Amniotic stem cell (primary cell): Measurements from ENCODE around the gene NUDT3.

ENCODE experiments used
- DNase-seq: peaks from one replicate; lab custom pipeline; 2025; lab: John Stamatoyannopoulos, UW

The NUDT3 gene

DNA sequence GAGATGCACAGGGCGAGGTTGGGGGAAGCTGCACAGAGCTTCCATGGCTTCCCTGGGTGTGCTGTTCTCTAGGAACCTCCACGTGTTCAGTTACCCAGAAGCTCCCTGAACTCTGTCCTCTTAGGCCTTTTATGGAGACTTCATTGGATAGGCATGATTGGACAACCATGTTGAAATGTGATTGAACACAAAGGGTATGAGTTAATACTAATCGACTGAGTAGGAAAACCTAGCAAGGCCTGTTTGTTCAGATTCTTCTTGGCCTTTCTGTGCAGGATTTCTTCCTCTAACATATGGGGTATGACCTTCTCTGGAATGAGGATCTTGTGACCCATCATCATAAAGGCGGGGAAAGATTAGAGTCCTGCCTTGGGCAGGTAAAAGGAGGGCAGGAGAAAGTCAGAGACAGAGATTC lies 73.0 kb downstream of the NUDT3 start:
- no peak for DNase-seq

DNA sequence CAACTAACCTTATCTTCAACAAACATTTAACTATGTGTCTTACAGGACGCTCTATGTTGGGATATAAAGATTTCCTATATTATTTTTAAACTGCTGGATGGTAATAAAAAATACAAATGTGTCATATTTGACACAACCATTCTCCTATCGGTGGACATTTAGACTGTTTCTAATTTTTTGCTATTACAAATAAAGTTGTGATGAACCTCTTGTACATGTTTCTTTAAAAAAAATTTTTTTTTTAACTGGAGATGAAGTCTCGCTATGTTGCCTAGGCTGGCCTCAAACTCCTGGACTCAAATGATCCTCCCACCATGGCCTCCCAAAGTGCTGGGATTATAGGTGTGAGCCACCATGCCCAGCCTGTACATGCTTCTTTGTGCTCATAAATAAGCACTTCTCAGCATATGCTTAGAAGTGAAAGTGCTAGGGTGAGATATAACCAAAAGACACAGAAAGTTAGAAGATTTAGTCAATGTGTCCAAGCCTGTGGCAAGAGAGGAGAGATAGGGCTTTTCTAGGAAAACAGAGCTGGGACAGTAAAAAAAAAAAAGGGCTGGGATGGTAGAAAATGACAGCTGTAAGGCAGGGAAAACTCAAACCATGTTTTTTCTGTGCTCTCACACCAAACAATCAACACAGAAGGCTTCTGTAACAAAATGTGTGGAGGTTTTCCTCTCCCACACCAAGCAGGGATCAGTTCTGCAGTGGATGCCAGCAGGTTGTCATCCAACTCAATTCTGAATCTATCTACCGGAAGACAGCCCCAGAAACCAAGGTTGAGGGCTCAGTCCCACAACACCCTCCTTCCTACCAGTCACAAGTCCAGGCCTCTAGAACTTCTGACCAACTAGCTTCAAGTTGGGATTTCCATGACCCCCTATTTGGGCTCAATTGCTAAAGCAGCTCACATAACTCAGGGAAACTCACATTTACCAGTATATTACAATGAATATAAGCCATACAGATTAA lies 73.7 kb downstream of the NUDT3 start:
- no peak for DNase-seq

DNA sequence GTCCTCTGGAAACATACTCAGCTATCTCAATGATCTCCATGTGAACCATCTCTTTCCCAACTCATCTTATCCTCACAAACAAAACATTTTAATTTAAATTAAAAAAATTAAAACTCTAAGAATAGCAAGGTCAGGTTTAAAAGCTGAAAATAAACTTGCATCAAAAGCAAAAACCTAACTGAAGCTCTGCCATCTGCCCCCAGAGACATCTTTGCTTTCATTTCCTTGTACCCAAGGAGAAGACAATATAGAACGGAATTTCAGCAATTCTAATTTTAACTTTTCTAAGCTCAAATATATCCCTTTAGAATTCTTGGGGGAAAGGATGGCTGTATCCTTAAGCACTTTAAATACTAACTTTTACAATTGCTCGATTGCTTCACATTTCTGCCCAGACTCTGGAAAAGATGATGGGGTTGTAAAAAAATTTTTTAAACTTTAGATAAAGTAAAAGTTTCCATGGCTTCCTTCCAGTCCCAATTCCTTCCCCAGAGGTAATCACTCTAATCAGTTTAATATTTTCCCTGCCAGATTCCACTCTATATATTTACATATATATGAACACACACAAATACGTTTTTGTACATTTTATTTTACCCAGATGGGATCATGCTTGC lies 74.5 kb downstream of the NUDT3 start:
- no peak for DNase-seq

DNA sequence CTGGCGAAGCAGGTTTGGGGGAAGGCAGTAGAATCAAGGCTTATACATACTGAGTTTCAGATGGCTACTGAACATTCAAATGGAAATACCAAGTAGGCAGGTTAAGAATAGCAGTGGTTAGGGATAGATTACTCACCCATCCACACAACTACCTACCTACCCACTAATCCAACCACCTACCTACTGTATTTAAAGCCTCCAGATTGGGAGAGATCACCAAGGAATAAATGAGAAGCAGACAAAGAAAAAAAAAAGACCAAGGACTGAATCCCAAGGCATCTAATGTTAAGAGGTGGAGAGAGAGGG lies 75.3 kb downstream of the NUDT3 start:
- DNase-seq, result no peak

DNA sequence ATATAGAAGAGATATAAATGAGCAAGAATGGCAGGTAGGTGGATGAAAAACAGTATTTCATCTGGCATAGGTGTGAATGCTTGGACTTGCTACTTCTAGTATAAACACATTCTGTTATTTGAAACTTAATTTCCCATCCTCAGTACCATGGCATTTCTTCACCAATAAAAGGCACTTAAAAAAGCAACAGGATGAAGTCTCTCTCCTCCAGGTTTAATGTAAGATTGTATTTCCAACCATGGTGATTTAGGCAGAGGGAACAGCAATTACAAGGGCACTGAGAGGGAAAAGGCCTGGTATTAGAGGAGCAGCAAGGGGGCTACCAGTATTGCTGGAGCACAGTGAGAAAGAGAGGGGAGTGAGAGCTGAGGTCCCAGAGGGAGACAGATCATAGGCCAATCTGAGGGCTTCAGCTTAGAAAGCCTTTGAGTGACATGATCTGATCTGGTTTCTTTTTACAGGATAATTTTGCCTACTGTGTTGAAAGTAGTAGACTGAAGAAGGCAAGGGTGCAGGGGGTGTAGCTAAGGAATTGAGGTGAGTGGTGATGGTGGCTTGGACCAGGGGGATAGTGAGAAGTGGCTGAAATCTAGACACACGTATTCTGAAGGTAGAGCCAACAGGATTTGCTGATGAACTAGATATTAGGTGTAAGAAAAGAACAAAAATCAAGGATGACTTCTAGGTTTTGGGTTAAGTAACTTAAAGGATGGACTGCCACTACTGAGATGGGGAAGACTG lies 75.9 kb downstream of the NUDT3 start:
- DNase-seq, result no peak

DNA sequence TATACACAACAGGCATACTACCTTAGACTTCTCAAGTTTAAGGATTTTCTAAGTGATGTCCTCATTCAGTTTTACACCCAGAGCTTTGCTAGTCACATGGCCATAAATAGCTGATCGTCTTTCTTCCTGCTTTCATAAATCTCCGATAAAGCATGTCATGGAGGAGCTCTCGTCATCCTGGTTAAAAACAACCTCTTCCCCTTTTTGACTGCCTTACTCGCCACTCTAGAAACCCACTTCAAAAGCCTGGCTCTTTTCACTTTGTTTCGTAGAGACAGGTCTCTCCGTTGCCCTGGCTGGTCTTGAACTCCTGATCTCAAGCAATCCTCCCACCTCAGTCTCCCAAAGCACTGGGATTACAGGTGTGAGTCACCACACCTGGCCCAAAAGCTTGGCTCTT lies 76.7 kb downstream of the NUDT3 start:
- DNase-seq, result no peak

DNA sequence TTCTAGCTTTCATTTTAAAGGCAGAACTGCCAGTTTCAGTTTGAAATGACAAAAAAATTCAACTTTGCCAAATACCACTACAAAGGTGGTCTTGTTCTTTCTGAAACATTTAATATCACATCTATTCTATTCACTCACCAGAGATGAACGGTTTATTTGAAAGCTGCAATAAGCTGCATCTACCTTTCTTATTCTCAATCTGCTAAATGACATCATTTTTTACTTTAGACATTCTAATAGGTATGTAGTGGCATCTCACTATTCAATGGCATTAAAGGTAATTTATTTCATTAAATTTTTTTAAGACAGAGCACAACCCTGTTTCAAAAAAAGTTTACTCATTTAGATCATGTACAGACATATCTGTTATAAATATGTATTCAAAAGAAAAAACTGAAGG lies 77.2 kb downstream of the NUDT3 start:
- no peak for DNase-seq

DNA sequence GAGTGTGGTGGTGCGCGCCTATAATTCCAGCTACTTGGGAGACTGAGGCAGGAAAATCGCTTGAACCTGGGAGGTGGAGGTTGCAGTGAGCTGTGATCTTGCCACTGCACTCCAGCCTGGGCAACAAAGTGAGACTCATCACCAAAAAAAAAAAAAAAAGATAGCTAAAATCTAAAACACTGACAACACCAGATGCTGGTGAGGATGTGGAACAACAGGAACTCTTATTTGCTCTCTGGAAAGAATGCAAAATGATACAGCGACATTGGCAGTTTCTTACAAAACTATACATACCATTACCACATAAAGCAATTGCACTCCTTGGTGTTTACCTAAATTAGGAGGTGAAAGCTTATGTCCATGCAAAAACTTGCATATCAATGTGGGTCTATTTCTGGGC lies 80.2 kb downstream of the NUDT3 start:
- no peak for DNase-seq

DNA sequence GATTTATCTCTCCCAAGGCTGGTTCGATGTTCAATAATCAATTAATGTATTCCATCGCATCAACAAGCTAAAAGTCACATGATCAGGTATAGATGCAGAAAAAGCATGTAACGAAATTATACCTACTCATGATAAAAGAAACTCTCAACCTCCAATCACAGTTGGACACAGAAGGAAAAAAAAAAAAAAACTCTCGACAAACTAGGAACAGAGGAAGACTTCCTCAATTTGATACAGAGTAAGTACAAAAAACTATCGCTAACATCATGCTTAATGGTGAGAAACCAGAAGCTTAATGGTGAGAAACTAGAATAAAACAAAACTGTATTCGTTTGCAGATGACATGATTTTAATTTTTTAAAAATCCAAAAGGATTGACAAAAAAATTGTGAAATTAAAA lies 81.7 kb downstream of the NUDT3 start:
- DNase-seq, result no peak

DNA sequence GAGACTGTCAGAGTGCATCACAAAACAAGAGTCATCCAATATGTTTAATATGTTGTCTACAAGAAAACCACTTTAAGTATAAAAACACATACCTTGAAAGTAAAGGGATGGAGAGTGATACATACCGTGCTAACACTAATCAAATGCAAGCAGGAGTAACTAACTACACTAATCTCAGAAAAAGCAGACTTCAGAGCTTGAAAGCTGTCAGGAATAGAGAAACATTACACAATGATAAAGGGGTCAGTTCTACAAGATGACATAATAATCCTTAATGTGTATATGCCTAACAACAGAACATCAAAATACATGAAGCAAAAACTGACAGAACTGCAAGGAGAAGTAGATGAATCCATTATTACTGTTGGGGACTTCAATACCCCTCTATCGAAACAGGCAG lies 84.0 kb downstream of the NUDT3 start:
- DNase-seq, result no peak

DNA sequence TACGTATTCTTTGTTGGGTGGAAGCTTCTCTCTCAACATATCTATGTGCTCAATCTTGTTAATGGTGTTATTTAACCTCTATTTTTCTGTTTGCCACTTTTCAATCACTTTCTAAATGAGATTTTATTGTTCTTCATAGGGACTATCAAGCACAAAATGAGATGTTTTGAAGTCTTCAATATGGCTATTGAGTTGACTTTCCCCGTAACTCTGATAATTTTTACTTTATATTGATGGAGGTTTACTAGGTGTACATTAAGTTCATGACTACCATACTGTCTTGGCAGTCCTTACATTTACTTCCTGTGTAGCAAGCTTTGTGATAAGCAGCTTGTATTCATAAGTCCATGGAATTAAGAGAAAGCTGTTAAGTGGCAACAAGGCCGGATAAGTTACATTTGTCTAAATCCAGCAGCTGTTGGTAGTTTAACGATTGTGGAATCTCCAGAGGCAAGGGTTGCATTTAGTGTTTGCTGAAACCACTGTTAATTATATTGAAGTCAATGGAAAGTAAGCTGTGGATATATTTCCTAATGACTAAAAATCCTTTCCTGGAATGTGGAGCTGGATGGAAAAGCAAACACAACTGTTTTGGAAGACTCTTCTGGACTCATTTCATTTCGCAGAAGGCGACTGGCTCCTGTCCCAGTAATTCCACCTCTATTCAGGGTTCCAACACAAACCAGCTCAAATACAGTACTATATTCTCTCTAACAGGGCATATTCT lies 86.3 kb downstream of the NUDT3 start:
- DNase-seq, result no peak

DNA sequence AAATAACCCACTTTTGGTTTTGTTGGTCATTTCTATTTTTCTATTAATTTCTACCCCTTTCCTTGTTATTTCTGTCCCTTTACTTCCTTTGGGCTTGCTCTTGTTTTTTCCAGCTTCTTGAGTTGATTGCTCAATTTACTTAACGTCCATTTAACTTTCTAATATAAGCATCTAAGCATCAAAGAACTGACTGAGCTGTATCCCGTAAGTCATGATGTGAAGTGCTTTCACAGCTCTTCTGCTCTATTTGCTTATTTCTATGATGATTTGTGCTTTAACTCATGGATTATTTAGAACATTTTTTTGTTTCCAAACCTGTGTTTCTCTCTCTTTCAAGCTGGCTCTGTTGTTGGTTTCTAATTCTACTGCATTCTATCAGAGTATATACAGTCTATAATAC lies 87.0 kb downstream of the NUDT3 start:
- DNase-seq, result no peak

DNA sequence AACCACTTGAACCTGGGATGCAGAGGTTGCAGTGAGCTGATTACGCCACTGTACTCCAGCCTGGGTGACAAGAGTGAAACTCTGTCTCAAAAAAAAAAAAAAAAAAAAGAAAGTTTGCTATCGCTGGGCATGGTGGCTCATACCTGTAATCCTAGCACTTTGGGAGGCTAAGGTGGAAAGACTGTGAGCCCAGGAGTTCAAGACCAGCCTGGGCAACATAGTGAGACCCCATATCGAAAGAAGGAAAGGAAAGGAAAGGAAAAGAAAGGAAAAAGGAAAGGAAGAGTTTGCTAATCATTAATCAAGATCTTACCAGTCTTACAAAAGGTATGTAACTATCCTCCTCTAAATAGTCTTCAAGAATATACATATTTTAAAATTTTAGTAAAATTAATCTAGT lies 88.3 kb downstream of the NUDT3 start:
- DNase-seq, result no peak

DNA sequence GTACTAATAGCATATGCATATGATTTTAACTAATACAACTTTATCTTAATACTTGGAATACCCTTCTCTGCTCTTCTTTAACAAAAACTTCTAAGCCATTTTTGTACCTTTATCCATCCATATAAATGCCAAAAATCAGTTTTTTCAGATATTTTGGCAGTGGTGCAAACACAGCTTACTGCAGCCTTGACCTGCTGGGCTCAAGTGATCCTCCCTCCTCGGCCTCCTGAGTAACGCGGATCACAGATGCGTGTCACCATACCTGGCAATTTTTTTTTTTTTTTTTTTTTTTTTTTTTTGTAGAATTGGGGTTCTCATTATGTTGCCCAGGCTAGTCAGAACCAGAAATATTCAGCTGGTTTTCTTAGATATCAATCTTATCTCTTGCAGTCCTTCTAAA lies 89.5 kb downstream of the NUDT3 start:
- no peak for DNase-seq

DNA sequence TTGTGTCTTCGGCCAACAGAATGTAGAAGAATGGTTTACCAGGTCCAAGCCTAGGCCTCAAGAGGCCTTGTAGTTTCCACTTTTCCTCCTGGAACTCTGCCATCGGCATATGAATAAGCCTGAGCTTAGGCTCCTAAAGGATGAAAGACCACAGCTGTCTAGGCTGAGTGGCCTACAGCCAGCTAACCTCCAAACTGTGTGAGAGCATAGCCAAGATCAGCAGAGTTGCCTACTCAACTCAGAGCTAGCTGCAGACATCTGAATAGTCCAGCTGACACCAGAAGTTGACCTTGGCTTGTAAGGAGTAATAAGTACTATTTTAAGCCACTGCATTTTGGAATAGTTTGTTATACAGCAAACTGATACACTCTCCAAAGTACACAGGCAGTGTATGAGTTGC lies 91.1 kb downstream of the NUDT3 start:
- no peak for DNase-seq

DNA sequence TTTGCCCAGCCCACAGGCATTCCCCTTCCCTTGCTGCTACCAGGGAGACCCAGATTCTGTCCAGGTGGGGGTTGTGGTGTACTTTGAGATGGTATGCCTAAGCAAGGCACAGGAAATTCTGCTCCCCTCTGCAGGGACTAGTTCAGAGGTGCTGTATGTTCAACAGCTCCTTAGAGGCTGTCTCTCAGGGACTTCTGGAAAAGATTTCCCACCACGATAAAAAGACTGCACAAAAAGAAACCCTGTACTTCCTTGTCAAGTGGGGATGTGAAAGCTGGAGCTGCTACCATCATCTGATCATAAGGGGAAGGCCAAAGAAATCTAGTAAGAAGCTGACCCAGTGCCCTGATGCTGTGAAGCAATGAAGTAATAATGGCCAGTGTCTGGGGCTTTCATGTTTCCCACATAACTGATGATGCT lies 92.1 kb downstream of the NUDT3 start:
- DNase-seq, result no peak

DNA sequence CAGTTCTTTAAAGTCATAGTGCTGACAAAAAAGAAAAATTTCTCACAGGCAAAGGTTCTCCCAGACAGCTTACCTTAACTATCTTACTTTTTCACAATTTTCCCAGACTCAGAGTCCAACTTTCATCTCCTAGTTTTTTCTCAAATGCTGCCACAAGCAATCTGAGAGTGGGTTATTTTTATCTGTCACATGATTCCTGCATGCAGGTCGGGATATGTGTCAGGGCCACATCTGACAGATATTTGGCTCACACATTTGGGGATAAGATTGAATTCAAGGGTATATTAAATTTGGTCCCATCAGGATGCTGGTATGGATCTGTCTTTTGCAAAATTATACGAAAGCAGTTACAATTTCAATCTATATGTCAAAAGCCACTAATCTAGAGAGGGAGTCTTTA lies 93.5 kb downstream of the NUDT3 start:
- no peak for DNase-seq

DNA sequence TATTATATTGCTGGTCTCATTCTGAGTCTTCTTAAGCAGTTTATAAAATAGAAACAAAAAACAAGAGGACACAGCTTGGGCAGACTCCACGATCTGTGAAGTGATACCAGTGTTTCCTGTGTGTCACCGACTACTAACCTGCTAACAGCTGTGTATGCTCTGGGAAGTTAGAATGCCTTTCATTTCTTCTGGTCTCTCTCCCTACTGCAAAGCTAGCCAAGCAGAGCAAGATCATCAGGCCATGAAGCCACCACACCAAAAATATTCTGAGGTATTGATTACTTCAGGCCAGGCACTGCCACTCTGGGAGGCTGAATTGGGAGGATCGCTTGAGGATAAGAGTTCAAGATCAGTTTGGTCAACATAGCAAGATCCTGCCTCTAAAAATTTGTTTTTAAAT lies 96.7 kb downstream of the NUDT3 start:
- DNase-seq, result no peak

DNA sequence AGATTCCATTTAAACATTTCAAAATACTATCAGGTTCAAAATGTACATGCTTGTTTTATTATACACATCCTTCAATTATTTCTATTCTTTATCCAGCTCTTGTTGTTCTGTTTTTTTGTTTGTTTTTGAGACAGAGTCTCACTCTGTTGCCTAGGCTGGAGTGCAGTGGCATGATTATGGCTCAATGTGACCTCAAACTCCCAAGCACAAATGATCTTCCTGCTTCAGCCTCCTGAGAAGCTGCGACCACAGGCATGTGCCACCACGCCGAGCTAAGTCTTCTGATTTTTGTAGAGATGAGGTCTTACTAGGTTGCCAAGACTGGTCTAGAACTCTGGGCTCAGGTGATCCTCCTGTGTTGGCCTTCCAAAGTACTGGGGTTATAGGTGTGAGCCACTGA lies 99.5 kb downstream of the NUDT3 start:
- no peak for DNase-seq

DNA sequence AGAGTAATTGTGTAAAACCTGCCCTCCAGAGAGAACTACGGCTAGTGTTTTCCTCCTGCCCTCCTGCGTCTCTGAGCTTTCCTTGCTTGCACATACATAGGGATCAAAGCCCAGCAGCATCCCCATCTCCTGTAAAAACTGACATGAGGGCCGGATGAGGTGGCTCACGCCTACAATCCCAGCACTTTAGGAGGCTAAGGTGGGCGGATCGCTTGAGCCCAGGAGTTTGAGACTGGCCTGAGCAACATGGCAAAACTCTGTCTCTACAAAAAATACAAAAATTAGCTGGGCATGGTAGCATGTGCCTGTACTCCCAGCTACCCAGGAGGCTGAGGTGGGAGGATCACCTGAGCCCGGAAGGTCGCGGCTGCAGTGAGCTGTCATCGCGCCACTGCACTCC lies 103.3 kb downstream of the NUDT3 start:
- no peak for DNase-seq

DNA sequence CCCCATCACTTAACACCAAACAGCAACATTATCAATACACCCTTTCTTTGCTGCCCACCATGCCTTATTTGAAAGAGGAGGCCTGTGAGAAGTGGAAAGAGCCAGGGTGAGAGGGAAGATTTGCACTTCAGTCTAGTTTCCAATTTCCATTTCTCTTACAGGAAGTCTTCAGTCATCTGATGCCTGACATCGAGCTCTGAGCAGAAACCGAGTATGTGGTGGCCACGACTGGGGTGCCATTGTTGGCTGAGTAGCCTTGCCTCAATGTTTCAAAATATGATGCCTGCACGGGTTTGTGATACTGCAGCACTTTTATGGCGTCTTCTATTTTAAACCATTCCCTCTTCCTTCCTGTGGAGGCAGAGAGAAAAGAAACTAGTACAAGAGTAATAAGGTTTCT lies 103.9 kb downstream of the NUDT3 start:
- no peak for DNase-seq

DNA sequence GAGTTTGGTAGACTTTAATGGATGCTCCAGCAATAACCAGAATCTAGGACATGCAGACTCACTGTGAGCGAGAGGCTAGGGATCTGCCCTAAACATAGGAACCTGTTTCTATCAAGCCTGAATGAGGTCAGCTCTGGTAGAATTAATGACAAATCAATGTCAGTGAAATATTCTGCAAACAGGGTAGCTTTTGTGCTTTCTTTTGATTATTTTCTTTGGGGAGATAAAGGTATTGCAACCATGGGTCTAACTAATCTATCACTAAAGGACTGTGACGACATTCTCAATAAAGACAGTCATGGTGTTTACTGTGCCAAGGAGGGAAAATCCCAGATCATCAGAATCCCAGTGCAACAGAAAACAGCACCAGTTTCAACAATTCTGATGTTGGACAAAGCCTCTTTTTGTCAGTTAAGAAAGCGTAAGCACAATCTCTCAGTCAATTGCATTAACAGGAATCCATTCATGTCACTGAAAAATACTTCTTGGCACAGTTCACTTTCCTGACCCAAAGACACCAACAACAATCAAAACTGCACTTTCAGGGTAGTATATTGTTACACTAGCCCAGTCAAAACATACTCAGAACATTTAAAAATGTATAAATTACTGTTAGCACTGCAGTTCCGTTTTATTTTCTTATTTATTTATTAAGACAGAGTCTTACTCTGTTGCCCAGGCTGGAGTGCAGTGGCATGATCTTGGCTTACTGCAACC lies 106.9 kb downstream of the NUDT3 start:
- DNase-seq, result no peak
